ENCODE data around the gene DPCD. TPM values are rescaled to one million over a fixed set of nuclear protein-coding genes. Genes with fewer than 3 reads are reported as not detected.

The DPCD gene
- total and polyA plus RNA-seq, 2 experiments from 2014 or later = 22.5 to 38.1 TPM

GRCh38 chr10:101615525-101616116, 27.5 kb downstream of the DPCD start (continued):
- TF ChIP-seq, protein P1, sequence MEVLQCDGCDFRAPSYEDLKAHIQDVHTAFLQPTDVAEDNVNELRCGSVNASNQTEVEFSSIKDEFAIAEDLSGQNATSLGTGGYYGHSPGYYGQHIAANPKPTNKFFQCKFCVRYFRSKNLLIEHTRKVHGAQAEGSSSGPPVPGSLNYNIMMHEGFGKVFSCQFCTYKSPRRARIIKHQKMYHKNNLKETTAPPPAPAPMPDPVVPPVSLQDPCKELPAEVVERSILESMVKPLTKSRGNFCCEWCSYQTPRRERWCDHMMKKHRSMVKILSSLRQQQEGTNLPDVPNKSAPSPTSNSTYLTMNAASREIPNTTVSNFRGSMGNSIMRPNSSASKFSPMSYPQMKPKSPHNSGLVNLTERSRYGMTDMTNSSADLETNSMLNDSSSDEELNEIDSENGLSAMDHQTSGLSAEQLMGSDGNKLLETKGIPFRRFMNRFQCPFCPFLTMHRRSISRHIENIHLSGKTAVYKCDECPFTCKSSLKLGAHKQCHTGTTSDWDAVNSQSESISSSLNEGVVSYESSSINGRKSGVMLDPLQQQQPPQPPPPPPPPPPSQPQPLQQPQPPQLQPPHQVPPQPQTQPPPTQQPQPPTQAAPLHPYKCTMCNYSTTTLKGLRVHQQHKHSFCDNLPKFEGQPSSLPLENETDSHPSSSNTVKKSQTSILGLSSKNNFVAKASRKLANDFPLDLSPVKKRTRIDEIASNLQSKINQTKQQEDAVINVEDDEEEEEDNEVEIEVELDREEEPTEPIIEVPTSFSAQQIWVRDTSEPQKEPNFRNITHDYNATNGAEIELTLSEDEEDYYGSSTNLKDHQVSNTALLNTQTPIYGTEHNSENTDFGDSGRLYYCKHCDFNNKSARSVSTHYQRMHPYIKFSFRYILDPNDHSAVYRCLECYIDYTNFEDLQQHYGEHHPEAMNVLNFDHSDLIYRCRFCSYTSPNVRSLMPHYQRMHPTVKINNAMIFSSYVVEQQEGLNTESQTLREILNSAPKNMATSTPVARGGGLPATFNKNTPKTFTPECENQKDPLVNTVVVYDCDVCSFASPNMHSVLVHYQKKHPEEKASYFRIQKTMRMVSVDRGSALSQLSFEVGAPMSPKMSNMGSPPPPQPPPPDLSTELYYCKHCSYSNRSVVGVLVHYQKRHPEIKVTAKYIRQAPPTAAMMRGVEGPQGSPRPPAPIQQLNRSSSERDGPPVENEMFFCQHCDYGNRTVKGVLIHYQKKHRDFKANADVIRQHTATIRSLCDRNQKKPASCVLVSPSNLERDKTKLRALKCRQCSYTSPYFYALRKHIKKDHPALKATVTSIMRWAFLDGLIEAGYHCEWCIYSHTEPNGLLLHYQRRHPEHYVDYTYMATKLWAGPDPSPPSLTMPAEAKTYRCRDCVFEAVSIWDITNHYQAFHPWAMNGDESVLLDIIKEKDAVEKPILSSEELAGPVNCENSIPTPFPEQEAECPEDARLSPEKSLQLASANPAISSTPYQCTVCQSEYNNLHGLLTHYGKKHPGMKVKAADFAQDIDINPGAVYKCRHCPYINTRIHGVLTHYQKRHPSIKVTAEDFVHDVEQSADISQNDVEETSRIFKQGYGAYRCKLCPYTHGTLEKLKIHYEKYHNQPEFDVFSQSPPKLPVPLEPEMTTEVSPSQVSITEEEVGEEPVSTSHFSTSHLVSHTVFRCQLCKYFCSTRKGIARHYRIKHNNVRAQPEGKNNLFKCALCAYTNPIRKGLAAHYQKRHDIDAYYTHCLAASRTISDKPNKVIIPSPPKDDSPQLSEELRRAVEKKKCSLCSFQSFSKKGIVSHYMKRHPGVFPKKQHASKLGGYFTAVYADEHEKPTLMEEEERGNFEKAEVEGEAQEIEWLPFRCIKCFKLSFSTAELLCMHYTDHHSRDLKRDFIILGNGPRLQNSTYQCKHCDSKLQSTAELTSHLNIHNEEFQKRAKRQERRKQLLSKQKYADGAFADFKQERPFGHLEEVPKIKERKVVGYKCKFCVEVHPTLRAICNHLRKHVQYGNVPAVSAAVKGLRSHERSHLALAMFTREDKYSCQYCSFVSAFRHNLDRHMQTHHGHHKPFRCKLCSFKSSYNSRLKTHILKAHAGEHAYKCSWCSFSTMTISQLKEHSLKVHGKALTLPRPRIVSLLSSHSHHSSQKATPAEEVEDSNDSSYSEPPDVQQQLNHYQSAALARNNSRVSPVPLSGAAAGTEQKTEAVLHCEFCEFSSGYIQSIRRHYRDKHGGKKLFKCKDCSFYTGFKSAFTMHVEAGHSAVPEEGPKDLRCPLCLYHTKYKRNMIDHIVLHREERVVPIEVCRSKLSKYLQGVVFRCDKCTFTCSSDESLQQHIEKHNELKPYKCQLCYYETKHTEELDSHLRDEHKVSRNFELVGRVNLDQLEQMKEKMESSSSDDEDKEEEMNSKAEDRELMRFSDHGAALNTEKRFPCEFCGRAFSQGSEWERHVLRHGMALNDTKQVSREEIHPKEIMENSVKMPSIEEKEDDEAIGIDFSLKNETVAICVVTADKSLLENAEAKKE (CRISPR knock-in tag; IDR thresholded peaks at IDR 0.05) = no peak
- TF ChIP-seq REST (IDR thresholded peaks at IDR 0.05; ENCODE audit: unreplicated experiment) = no peak

GRCh38 chr10:101616415-101617101, 28.4 kb downstream of the DPCD start:
- H3K36me3 ChIP-seq (ENCODE audit: insufficient read depth) = peaks cover under 1% of the 10 kb centered on the region; the same call in 1 of the 2 replicates
- Mint-ChIP-seq H3K36me3 (ENCODE audit: low read depth) (no peaks in the 10 kb centered on the region; the same call in 2 of the 3 replicates), H3K9me3 (no peaks in the 10 kb centered on the region), H3K4me3 (no peak overlapping the region), H3K27ac (no peak overlapping the region), H3K27me3 (ENCODE audit: insufficient read depth, low read depth, poor library complexity) (peaks cover 18% of the 10 kb centered on the region), H3K4me1 (peaks cover 36% of the 10 kb centered on the region)
- H3K4me1 ChIP-seq (ENCODE audit: insufficient read depth) = peaks cover 24% of the 10 kb centered on the region
- no peaks in the 10 kb centered on the region for H4K20me1 ChIP-seq (replicated peaks; ENCODE audit: insufficient read depth)
- no peaks in the 10 kb centered on the region for H3K9me2 ChIP-seq (ENCODE audit: insufficient read depth)
- no peak overlapping the region for H3K4me3 ChIP-seq
- H3F3A ChIP-seq (replicated peaks; ENCODE audit: low read depth) = no peaks in the 10 kb centered on the region
- ATAC-seq = peak; percentile 9; the same call in 2 of the 3 replicates
- DNase-seq (ENCODE audit: low spot score) = peak; percentile 29
- H3K79me2 ChIP-seq (replicated peaks; ENCODE audit: insufficient read depth) = no peaks in the 10 kb centered on the region
- H3K4me2 ChIP-seq = no peak overlapping the region
- H2AFZ ChIP-seq = no peak overlapping the region
- no peaks in the 10 kb centered on the region for H3K27me3 ChIP-seq (ENCODE audit: insufficient read depth)
- H3K27ac ChIP-seq (ENCODE audit: low read depth) = peak overlapping the region; percentile 78; the same call in 1 of the 2 replicates
- TF ChIP-seq ETS1 (IDR thresholded peaks at IDR 0.05) (no peak), POLR2AphosphoS5 (IDR thresholded peaks at IDR 0.05; ENCODE audit: low read depth) (no peak), ZNF114 (CRISPR knock-in tag; IDR thresholded peaks at IDR 0.05) (no peak), EZH2 (IDR thresholded peaks at IDR 0.05; ENCODE audit: low read depth, unreplicated experiment) (no peak)

Data from GM23338 (cell line).